K562 (cell line): ENCODE measurements around the gene RSBN1L.

ENCODE experiments used
- BCLAF1 ChIP-seq, 2 experiments: fragments of 450-650 bp in 1 of 2; IDR thresholded peaks; 2 replicates each; pipeline ENCODE4 v1.6.1; 2011 to 2017; ENCODE audit warnings: low read depth in 2 of 2, antibody characterized with exemption in 1 of 2, borderline replicate concordance in 1 of 2, low read length in 1 of 2, mild to moderate bottlenecking in 1 of 2, mixed read lengths in 1 of 2; ENCODE audit not compliant: control insufficient read depth in 1 of 2
- E2F3 ChIP-seq: fragments of 250-450 bp; sonication (Bioruptor Pico); IDR thresholded peaks from 2 replicates; pipeline ENCODE4 v1.4.0; 2020; ENCODE audit warnings: mild to moderate bottlenecking
- E2F5 ChIP-seq: sonication (generic); formaldehyde crosslinking; IDR thresholded peaks from 2 replicates; pipeline ENCODE4 v1.8.0; 2022; ENCODE audit warnings: mild to moderate bottlenecking, missing genetic modification reagents
- ELF1 ChIP-seq: fragments of 200-800 bp; sonication (Bioruptor generic); IDR thresholded peaks from 2 replicates; pipeline ENCODE4 v1.6.1; 2016; ENCODE audit warnings: missing genetic modification characterization, missing compliant biosample characterization
- EP300 ChIP-seq: IDR thresholded peaks from 2 replicates; pipeline ENCODE4 v1.6.1; 2012; ENCODE audit warnings: low read length, improper control_type of control experiment
- HSF4 ChIP-seq: fragments of 250-450 bp; sonication (Bioruptor Pico); IDR thresholded peaks from 2 replicates; pipeline ENCODE4 v2.1.2; 2022; ENCODE audit warnings: mild to moderate bottlenecking, moderate library complexity, borderline replicate concordance
- JUND ChIP-seq, 2 experiments: IDR thresholded peaks; 2 replicates in 1 of 2; 3 replicates in 1 of 2; pipeline ENCODE4 v1.6.1; 2011; ENCODE audit warnings: borderline replicate concordance in 2 of 2, low read depth in 2 of 2, low read length in 2 of 2, improper control_type of control experiment in 1 of 2, missing biosample characterization in 1 of 2, missing genetic modification characterization in 1 of 2, missing genetic modification reagents in 1 of 2
- PHB ChIP-seq: fragments of 250-450 bp; sonication (Bioruptor Pico); IDR thresholded peaks from 2 replicates; pipeline ENCODE4 v1.5.0; 2021
- RAD51 ChIP-seq: fragments of 450-650 bp; IDR thresholded peaks from 2 replicates; pipeline ENCODE4 v1.7.1; 2016; ENCODE audit warnings: low read depth, mild to moderate bottlenecking, borderline replicate concordance
- RB1 ChIP-seq: fragments of 450-650 bp; IDR thresholded peaks from 2 replicates; pipeline ENCODE4 v1.6.1; 2017; ENCODE audit warnings: low read depth, mild to moderate bottlenecking
- RBM22 ChIP-seq: fragments of 200-400 bp; formaldehyde crosslinking; IDR thresholded peaks from 2 replicates; pipeline ENCODE4 v1.6.1; 2018; ENCODE audit warnings: low read length, low read depth; ENCODE audit not compliant: poor library complexity, severe bottlenecking
- ZNF197 ChIP-seq: fragments of 200-800 bp; sonication (Bioruptor generic); IDR thresholded peaks from 2 replicates; pipeline ENCODE4 v1.6.1; 2016; ENCODE audit warnings: low read depth, missing genetic modification characterization, missing compliant biosample characterization
- TF ChIP-seq, protein P1 (sequence below), 3 experiments: IDR thresholded peaks in 2 of 3; conservative IDR thresholded peaks in 1 of 3; 2 replicates each; pipeline ENCODE4 v1.5.1; 2011 to 2012; ENCODE audit warnings: low read length in 3 of 3, mild to moderate bottlenecking in 3 of 3, control low read depth in 2 of 3, improper control_type of control experiment in 1 of 3, inconsistent platforms in 1 of 3, low read depth in 1 of 3, mixed read lengths in 1 of 3, moderate library complexity in 1 of 3; ENCODE audit not compliant: insufficient read depth in 2 of 3
- TF ChIP-seq, protein P2 (sequence below): sonication (generic); formaldehyde crosslinking; IDR thresholded peaks from 2 replicates; pipeline ENCODE4 v1.8.1; 2022; ENCODE audit warnings: missing genetic modification reagents

GRCh38 chr7:77791336-77791735 lies 95.1 kb downstream of the RSBN1L start:
- no peak for TF ChIP-seq PHB (CRISPR knock-in tag)
- TF ChIP-seq BCLAF1 (IDR thresholded peaks at IDR 0.05; ENCODE audit: borderline replicate concordance in 1 of 2, control insufficient read depth in 1 of 2, low read depth in 2 of 2, low read length in 1 of 2), result no peak
- TF ChIP-seq, protein P1, sequence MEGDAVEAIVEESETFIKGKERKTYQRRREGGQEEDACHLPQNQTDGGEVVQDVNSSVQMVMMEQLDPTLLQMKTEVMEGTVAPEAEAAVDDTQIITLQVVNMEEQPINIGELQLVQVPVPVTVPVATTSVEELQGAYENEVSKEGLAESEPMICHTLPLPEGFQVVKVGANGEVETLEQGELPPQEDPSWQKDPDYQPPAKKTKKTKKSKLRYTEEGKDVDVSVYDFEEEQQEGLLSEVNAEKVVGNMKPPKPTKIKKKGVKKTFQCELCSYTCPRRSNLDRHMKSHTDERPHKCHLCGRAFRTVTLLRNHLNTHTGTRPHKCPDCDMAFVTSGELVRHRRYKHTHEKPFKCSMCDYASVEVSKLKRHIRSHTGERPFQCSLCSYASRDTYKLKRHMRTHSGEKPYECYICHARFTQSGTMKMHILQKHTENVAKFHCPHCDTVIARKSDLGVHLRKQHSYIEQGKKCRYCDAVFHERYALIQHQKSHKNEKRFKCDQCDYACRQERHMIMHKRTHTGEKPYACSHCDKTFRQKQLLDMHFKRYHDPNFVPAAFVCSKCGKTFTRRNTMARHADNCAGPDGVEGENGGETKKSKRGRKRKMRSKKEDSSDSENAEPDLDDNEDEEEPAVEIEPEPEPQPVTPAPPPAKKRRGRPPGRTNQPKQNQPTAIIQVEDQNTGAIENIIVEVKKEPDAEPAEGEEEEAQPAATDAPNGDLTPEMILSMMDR (IDR thresholded peaks at IDR 0.05 in 2 of 3, conservative IDR thresholded peaks at IDR 0.05 in 1 of 3; ENCODE audit: insufficient read depth in 2 of 3, low read depth in 1 of 3, low read length in 3 of 3), result no peak
- TF ChIP-seq E2F3 (CRISPR knock-in tag), result no peak
- TF ChIP-seq HSF4 (CRISPR knock-in tag), result no peak
- TF ChIP-seq RB1, result no peak
- no peak for TF ChIP-seq ELF1
- TF ChIP-seq, protein P2, sequence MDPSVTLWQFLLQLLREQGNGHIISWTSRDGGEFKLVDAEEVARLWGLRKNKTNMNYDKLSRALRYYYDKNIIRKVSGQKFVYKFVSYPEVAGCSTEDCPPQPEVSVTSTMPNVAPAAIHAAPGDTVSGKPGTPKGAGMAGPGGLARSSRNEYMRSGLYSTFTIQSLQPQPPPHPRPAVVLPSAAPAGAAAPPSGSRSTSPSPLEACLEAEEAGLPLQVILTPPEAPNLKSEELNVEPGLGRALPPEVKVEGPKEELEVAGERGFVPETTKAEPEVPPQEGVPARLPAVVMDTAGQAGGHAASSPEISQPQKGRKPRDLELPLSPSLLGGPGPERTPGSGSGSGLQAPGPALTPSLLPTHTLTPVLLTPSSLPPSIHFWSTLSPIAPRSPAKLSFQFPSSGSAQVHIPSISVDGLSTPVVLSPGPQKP (CRISPR knock-in tag), result no peak
- no peak for TF ChIP-seq JUND (IDR thresholded peaks at IDR 0.05; ENCODE audit: borderline replicate concordance, low read depth, low read length)
- TF ChIP-seq JUND (tag; IDR thresholded peaks at IDR 0.05; ENCODE audit: borderline replicate concordance, low read depth, low read length), result no peak
- no peak for TF ChIP-seq ZNF197
- TF ChIP-seq RBM22, result no peak
- no peak for TF ChIP-seq E2F5 (CRISPR knock-in tag)
- TF ChIP-seq EP300, result no peak
- no peak for TF ChIP-seq RAD51
